Measurements from ENCODE around the gene EPHB1.

EPHB1 gene

GRCh38 chr3:135142530-135142929 is 347.5 kb downstream of the EPHB1 start:
- DNase-seq: no peak

- DNase-seq: no peak
These were observed 348.4 kb downstream of the EPHB1 start for GRCh38 chr3:135143474-135143873.

- no peak for DNase-seq
These were observed 350.5 kb downstream of the EPHB1 start for GRCh38 chr3:135145581-135145980.

- no peak for DNase-seq
These were observed 352.6 kb downstream of the EPHB1 start for GRCh38 chr3:135147657-135148056.

GRCh38 chr3:135148398-135149020 is 353.4 kb downstream of the EPHB1 start:
- no peak for DNase-seq

GRCh38 chr3:135149707-135150681 is 354.9 kb downstream of the EPHB1 start:
- DNase-seq: no peak

- no peak for DNase-seq
These were observed 359.1 kb downstream of the EPHB1 start for GRCh38 chr3:135154186-135154585.

- DNase-seq: no peak
These were observed 360.2 kb downstream of the EPHB1 start for GRCh38 chr3:135155228-135155627.

GRCh38 chr3:135155791-135156190 is 360.7 kb downstream of the EPHB1 start:
- DNase-seq: no peak

- DNase-seq: no peak
These were observed 362.1 kb downstream of the EPHB1 start for GRCh38 chr3:135157045-135157740.

GRCh38 chr3:135158520-135158919 is 363.5 kb downstream of the EPHB1 start:
- DNase-seq: no peak

- DNase-seq: no peak
These were observed 364.7 kb downstream of the EPHB1 start for GRCh38 chr3:135159681-135160247.

- DNase-seq: no peak
These were observed 366.4 kb downstream of the EPHB1 start for GRCh38 chr3:135161425-135161824.

GRCh38 chr3:135163701-135164100 is 368.6 kb downstream of the EPHB1 start:
- DNase-seq: no peak

- DNase-seq: no peak
These were observed 370.2 kb downstream of the EPHB1 start for GRCh38 chr3:135165260-135165659.

- DNase-seq: no peak
These were observed 371.3 kb downstream of the EPHB1 start for GRCh38 chr3:135166266-135166825.

- DNase-seq: no peak
These were observed 373.8 kb downstream of the EPHB1 start for GRCh38 chr3:135168822-135169221.

GRCh38 chr3:135169651-135170050 is 374.6 kb downstream of the EPHB1 start:
- DNase-seq: no peak

GRCh38 chr3:135170732-135171131 is 375.7 kb downstream of the EPHB1 start:
- DNase-seq: no peak

- DNase-seq: no peak
These were observed 377.3 kb downstream of the EPHB1 start for GRCh38 chr3:135172191-135172869.

- DNase-seq: no peak
These were observed 380.7 kb downstream of the EPHB1 start for GRCh38 chr3:135175728-135176277.

GRCh38 chr3:135176881-135177280 is 381.8 kb downstream of the EPHB1 start:
- no peak for DNase-seq

Measured in stimulated activated CD4-positive, alpha-beta T cell treated with anti-CD3 and anti-CD28 coated beads, Interleukin-1b, Interleukin-23, amount 100 ng/mL, for 48 hours (primary cell).